GM23248 (cell line): ENCODE data around the gene FAM193A.

ENCODE experiments used
- EZH2 ChIP-seq: fragments of 200-600 bp; sonication (generic); IDR thresholded peaks from 2 replicates; pipeline ENCODE4 v1.6.1; 2018; ENCODE audit warnings: antibody characterized with exemption, mild to moderate bottlenecking; ENCODE audit not compliant: insufficient read depth, poor library complexity, severe bottlenecking
- EZH2phosphoT487 ChIP-seq: fragments of 200-600 bp; sonication (generic); IDR thresholded peaks from 2 replicates; pipeline ENCODE4 v1.6.1; 2018; ENCODE audit warnings: antibody characterized with exemption, moderate library complexity, mild to moderate bottlenecking, low read depth; ENCODE audit not compliant: insufficient read depth

- TF ChIP-seq EZH2 (no peak), EZH2phosphoT487 (no peak)
Observed at GRCh38 chr4:2695346-2696060, 159.1 kb downstream of the FAM193A start.
